Breast epithelium (tissue), 4 donors: ENCODE data around the gene CASQ2. TPM values are rescaled to one million over a fixed set of nuclear protein-coding genes. Genes with fewer than 3 reads are reported as not detected.

Experiments
- DNase-seq, 2 donors: peaks; one replicate each; pipeline ENCODE4 v3.0.0-alpha.2; 2019; ENCODE audit warnings: low spot score in 2 of 2
- H3K27ac ChIP-seq, 2 donors: fragments of 200-600 bp; sonication (generic) in 1 of 2; one replicate each; pipeline ENCODE4 v1.5.1; 2016 to 2019; ENCODE audit warnings: mild to moderate bottlenecking in 1 of 2
- H3K27me3 ChIP-seq, 2 donors: fragments of 200-600 bp; sonication (generic) in 1 of 2; one replicate each; pipeline versions ENCODE4 v1.5.1 to v1.6.0; 2017 to 2019; ENCODE audit warnings: control low read depth in 1 of 2, mild to moderate bottlenecking in 1 of 2
- H3K36me3 ChIP-seq: fragments of 200-600 bp; one replicate; pipeline ENCODE4 v1.5.1; 2019
- H3K4me1 ChIP-seq, 2 donors: fragments of 200-600 bp; sonication (generic); one replicate each; pipeline ENCODE4 v1.5.1; 2016 to 2019; ENCODE audit warnings: control low read depth in 1 of 2
- H3K4me3 ChIP-seq, 3 donors: fragments of 200-600 bp; sonication (generic); 1 replicate in 2 of 3; 2 replicates in 1 of 3; pipeline ENCODE4 v1.5.1; 2016 to 2019; ENCODE audit warnings: mild to moderate bottlenecking in 3 of 3, moderate library complexity in 2 of 3
- H3K9me3 ChIP-seq, 2 donors: fragments of 200-600 bp; sonication (generic) in 1 of 2; one replicate each; pipeline ENCODE4 v1.5.1; 2016 to 2019; ENCODE audit warnings: control low read depth in 1 of 2
- POLR2A ChIP-seq: fragments of 450-650 bp; IDR thresholded peaks from one replicate; pipeline ENCODE4 v1.6.1; 2016; ENCODE audit warnings: antibody characterized with exemption, mild to moderate bottlenecking, moderate library complexity
- POLR2AphosphoS5 ChIP-seq, 3 donors: sonication (generic); formaldehyde crosslinking; IDR thresholded peaks; one replicate each; pipeline ENCODE4 v1.6.1; 2017; ENCODE audit warnings: antibody characterized with exemption in 3 of 3
- intact Hi-C: fragments of 100-400 bp; cut with DNase I; formaldehyde crosslinking; loops from one replicate; pipeline ENCODE4 v1.15.1; 2023; ENCODE audit warnings: low total_unique reads
- total RNA-seq, 3 donors: library from RNA; depleted of rRNA; stranded (reverse); fragments of >200 nt; gene quantifications; one replicate each; pipeline ENCODE4 v1.1.0, GENCODE V29; 2016
- TF ChIP-seq, protein P1 (sequence below), 3 donors: fragments of 450-650 bp; IDR thresholded peaks; one replicate each; pipeline ENCODE4 v1.5.1; 2016 to 2017; ENCODE audit warnings: antibody characterized with exemption in 3 of 3, mild to moderate bottlenecking in 3 of 3, moderate library complexity in 3 of 3

CASQ2 gene
- total RNA-seq, 3 donors from 2014 or later: 2.1 to 3.3 (median 2.6) TPM

DNA sequence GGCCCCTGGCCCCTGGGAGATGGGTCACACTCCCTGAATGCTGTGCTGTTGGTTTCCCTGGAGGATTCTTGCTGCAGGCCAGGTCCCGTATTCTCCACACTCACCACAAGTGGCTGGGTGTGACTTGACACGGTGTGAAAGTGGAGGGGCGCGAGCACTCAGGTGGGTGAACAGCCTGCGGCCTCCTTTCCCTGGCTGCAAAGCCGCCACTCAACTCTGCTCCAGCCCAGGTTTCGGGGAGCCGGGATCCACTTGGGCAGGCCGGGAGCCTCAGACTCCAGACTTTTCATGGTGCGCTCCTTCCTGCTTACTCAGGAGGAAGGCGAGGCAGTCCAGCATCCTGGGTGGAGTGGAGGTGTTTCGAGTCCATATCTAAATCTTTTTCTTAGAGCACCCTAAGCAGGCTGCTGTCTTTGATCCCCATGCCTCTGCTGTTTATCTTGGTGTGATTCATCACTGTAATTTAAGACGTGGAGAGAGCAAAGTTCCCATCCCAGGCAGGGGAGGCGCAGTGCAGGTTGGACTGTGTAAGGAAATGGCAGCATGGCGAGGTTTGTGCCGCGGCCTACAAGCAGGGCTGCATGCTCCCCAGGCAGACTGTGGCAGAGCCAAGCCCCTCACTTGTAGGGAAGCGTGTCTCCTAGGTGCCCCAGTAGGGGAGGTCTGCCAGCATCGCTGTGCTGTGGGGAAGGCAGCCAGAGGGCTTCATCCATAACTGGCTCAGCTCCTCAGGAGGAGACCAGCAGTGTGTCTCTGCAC lies 97.2 kb downstream of the CASQ2 start:
- intact Hi-C loops: no loop called here
- H3K4me3 ChIP-seq: no peak overlapping the region
- H3K36me3 ChIP-seq: no peaks in the 10 kb centered on the region
- H3K27me3 ChIP-seq: no peaks in the 10 kb centered on the region
- H3K9me3 ChIP-seq: no peaks in the 10 kb centered on the region
- peaks cover 0 to 3% of the 10 kb centered on the region in 2 donors for H3K4me1 ChIP-seq
- no peak for TF ChIP-seq POLR2A
- TF ChIP-seq, protein P1, sequence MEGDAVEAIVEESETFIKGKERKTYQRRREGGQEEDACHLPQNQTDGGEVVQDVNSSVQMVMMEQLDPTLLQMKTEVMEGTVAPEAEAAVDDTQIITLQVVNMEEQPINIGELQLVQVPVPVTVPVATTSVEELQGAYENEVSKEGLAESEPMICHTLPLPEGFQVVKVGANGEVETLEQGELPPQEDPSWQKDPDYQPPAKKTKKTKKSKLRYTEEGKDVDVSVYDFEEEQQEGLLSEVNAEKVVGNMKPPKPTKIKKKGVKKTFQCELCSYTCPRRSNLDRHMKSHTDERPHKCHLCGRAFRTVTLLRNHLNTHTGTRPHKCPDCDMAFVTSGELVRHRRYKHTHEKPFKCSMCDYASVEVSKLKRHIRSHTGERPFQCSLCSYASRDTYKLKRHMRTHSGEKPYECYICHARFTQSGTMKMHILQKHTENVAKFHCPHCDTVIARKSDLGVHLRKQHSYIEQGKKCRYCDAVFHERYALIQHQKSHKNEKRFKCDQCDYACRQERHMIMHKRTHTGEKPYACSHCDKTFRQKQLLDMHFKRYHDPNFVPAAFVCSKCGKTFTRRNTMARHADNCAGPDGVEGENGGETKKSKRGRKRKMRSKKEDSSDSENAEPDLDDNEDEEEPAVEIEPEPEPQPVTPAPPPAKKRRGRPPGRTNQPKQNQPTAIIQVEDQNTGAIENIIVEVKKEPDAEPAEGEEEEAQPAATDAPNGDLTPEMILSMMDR (IDR thresholded peaks at IDR 0.05): no peak
- DNase-seq: no peak
- H3K27ac ChIP-seq: no peak overlapping the region

DNA sequence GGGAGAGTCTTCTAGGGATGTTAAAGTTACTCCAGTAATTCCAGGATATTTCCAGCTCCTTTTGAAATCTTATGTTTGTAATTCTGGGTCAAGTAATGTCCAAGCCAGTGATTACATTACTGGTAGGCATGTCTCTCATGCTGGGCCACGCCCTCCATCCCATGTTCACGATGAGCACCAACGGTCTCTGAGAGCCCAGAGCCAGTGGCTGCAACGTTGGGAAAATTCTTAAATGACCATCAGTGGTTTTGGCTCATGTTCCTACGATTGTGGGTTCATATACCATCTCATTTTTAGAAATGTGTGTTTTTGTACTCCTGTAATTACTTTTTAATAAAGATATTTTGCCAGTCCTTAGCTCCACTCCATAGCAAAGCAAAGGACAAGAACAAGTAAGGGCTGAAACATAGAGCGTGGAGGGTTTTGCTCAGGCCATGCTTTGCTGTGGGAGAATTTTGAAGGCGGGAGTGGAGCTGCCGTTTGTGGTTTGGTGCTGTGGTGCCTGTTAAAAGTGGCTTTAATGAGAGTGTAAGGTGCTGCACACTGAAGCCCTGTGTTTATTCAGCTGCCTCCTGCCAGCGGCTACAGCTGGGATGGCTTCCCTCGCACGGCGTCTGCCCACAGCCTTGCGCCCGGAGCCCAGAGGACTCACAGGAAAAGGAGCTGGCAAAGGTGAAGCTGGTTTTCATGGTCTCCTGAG lies 97.9 kb downstream of the CASQ2 start:
- H3K27ac ChIP-seq: no peak overlapping the region
- DNase-seq: no peak
- TF ChIP-seq POLR2AphosphoS5 (IDR thresholded peaks at IDR 0.05) (no peak), POLR2A (no peak)
- TF ChIP-seq, protein P1 (IDR thresholded peaks at IDR 0.05): no peak
- H3K4me1 ChIP-seq: peaks cover 0 to 6% of the 10 kb centered on the region in 2 donors
- no peaks in the 10 kb centered on the region for H3K27me3 ChIP-seq
- H3K4me3 ChIP-seq: no peak overlapping the region
- intact Hi-C loops: no loop called here
- H3K36me3 ChIP-seq: no peaks in the 10 kb centered on the region
- no peaks in the 10 kb centered on the region for H3K9me3 ChIP-seq

DNA sequence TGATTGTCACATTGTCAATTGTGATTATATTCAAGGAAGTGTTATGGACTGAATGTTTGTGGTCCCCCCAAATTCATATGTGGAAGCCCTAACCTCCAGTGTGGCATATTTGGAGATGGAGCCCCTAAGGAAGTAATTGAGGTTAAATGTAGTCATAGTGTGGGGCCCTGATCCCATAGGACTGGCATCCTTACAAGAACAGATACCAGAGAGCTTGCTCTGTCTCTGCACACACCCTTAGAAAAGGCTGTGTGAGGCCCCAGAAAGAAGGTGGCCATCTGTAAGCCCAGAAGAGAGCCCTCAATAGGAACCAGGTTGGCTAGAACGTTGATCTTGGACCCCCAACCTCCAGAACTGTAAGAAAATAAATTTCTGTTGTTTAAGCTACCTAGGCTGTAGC lies 98.6 kb downstream of the CASQ2 start:
- no peak for DNase-seq
- intact Hi-C loops: no loop called here
- no peaks in the 10 kb centered on the region for H3K36me3 ChIP-seq
- peaks cover 0 to 13% of the 10 kb centered on the region in 2 donors for H3K4me1 ChIP-seq
- TF ChIP-seq POLR2A: no peak
- TF ChIP-seq, protein P1 (IDR thresholded peaks at IDR 0.05): no peak
- TF ChIP-seq POLR2AphosphoS5 (IDR thresholded peaks at IDR 0.05): no peak
- no peaks in the 10 kb centered on the region for H3K27me3 ChIP-seq
- no peak overlapping the region for H3K4me3 ChIP-seq
- no peak overlapping the region for H3K27ac ChIP-seq
- no peaks in the 10 kb centered on the region for H3K9me3 ChIP-seq

DNA sequence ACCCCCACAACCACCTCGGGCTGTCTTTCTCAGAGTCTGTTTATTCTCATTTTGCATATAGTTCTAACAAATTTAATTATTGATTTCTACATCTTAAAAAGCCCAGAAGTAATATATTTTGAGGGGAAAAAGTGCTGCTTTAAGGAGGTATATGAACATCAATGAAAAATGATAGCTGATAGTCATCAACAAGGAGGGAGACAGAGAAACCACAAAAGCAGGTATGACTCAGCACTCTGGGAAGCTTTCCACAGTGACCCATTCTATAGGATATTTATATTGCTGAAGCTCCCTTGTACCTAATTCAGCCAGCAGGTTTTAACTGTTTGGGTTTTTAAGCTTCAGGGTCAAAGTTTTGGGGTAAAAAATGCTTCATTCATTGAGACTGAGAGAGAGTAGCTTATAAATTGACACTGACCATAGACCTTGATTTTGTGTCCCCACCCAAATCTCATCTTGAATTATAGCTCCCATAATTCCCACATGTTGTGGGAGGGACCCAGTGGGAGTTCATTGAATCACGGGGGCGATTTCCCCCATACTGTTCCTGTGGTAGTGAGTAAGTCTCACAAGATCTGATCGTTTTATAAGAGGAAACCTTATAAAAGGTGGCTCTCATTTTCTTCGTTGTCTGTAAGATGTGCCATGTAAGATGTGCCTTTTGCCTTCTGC lies 99.4 kb downstream of the CASQ2 start:
- peaks cover 0 to 14% of the 10 kb centered on the region in 2 donors for H3K4me1 ChIP-seq

More for the DNA sequence above, 99.4 kb downstream of the CASQ2 start:
- no peak for DNase-seq
- intact Hi-C loops: no loop called here
- no peaks in the 10 kb centered on the region for H3K36me3 ChIP-seq
- TF ChIP-seq POLR2A (no peak), POLR2AphosphoS5 (IDR thresholded peaks at IDR 0.05) (no peak)
- TF ChIP-seq, protein P1 (IDR thresholded peaks at IDR 0.05): no peak
- H3K27me3 ChIP-seq: no peaks in the 10 kb centered on the region
- no peaks in the 10 kb centered on the region for H3K9me3 ChIP-seq
- H3K4me3 ChIP-seq: no peak overlapping the region
- H3K27ac ChIP-seq: no peak overlapping the region
